ENCODE results near the gene CCDC33.

GRCh38 chr15:74197176-74197965, 38.8 kb upstream of the CCDC33 start:
- no peak for TF ChIP-seq CTCF (IDR thresholded peaks at IDR 0.05)
- TF ChIP-seq POLR2A (IDR thresholded peaks at IDR 0.05): no peak
